HEK293 (cell line): ENCODE results near the gene NTSR1.

Experiments
- CTCF ChIA-PET: fragments of 350-600 bp; formaldehyde crosslinking; extraction: SDS; loops from one replicate; lab custom pipeline; 2021; ENCODE audit warnings: antibody characterized with exemption; lab: Yijun Ruan, JAX
- POLR2A ChIA-PET: fragments of 300-600 bp; formaldehyde crosslinking; extraction: SDS; loops from one replicate; lab custom pipeline; 2020; ENCODE audit warnings: antibody characterized with exemption, inconsistent platforms; lab: Yijun Ruan, JAX
- H3K27ac ChIP-seq: fragments of 200-500 bp; sonication (Bioruptor generic); 2 replicates; pipeline ENCODE4 v1.5.1; 2014; ENCODE audit warnings: low read depth, low read length, control low read depth, inconsistent platforms; ENCODE audit errors: extremely low read depth
- H3K36me3 ChIP-seq, 2 experiments: fragments of 200-500 bp in 1 of 2; sonication (Bioruptor generic) in 1 of 2; 1 replicate in 1 of 2; 2 replicates in 1 of 2; pipeline ENCODE4 v1.5.1; 2014 to 2017; ENCODE audit warnings: inconsistent platforms in 2 of 2, low read length in 2 of 2; ENCODE audit not compliant: control insufficient read depth in 2 of 2, insufficient read depth in 1 of 2
- H3K4me1 ChIP-seq: fragments of 200-500 bp; sonication (Bioruptor generic); 2 replicates; pipeline ENCODE4 v1.5.1; 2014; ENCODE audit warnings: mild to moderate bottlenecking, low read length, inconsistent platforms; ENCODE audit not compliant: control insufficient read depth, insufficient read depth
- H3K4me3 ChIP-seq: 2 replicates; pipeline ENCODE4 v1.5.1; 2011; ENCODE audit warnings: low read depth, mild to moderate bottlenecking, control low read depth, low read length, moderate library complexity
- H3K9me3 ChIP-seq: fragments of 200-500 bp; sonication (Bioruptor generic); 2 replicates; pipeline ENCODE4 v1.5.1; 2014; ENCODE audit warnings: low read depth, low read length, inconsistent platforms; ENCODE audit not compliant: control insufficient read depth, insufficient read depth
- KLF10 ChIP-seq: fragments of 450-650 bp; IDR thresholded peaks from 2 replicates; pipeline ENCODE4 v1.5.1; 2018; ENCODE audit warnings: missing biosample characterization, mild to moderate bottlenecking, missing genetic modification characterization
- MYNN ChIP-seq: fragments of 450-650 bp; formaldehyde crosslinking; IDR thresholded peaks from 2 replicates; pipeline ENCODE4 v1.5.1; 2016; ENCODE audit warnings: missing biosample characterization, missing genetic modification characterization, borderline replicate concordance
- SCRT2 ChIP-seq: fragments of 450-650 bp; formaldehyde crosslinking; IDR thresholded peaks from 2 replicates; pipeline ENCODE4 v1.5.1; 2016; ENCODE audit warnings: missing biosample characterization, missing genetic modification characterization
- ZBTB1 ChIP-seq: fragments of 450-650 bp; formaldehyde crosslinking; IDR thresholded peaks from 2 replicates; pipeline ENCODE4 v1.5.1; 2016; ENCODE audit warnings: missing biosample characterization, missing genetic modification characterization
- ZNF133 ChIP-seq: fragments of 450-650 bp; formaldehyde crosslinking; IDR thresholded peaks from 2 replicates; pipeline ENCODE4 v1.5.1; 2016; ENCODE audit warnings: missing biosample characterization, missing genetic modification characterization
- ZNF138 ChIP-seq: fragments of 450-650 bp; formaldehyde crosslinking; IDR thresholded peaks from 2 replicates; pipeline ENCODE4 v1.5.1; 2016; ENCODE audit warnings: missing biosample characterization, missing genetic modification characterization, borderline replicate concordance
- ZNF169 ChIP-seq: fragments of 450-650 bp; formaldehyde crosslinking; IDR thresholded peaks from 2 replicates; pipeline ENCODE4 v1.5.1; 2016; ENCODE audit warnings: missing biosample characterization, missing genetic modification characterization
- ZNF175 ChIP-seq: fragments of 450-650 bp; formaldehyde crosslinking; IDR thresholded peaks from 2 replicates; pipeline ENCODE4 v1.5.1; 2016; ENCODE audit warnings: missing biosample characterization, missing genetic modification characterization
- ZNF223 ChIP-seq: fragments of 450-650 bp; formaldehyde crosslinking; IDR thresholded peaks from 2 replicates; pipeline ENCODE4 v1.5.1; 2016; ENCODE audit warnings: missing biosample characterization, missing genetic modification characterization
- ZNF239 ChIP-seq: fragments of 450-650 bp; formaldehyde crosslinking; IDR thresholded peaks from 2 replicates; pipeline ENCODE4 v1.5.1; 2016; ENCODE audit warnings: missing biosample characterization, missing genetic modification characterization
- ZNF24 ChIP-seq: fragments of 450-650 bp; formaldehyde crosslinking; IDR thresholded peaks from 2 replicates; pipeline ENCODE4 v1.5.1; 2016; ENCODE audit warnings: missing biosample characterization, missing genetic modification characterization
- ZNF324 ChIP-seq: fragments of 450-650 bp; formaldehyde crosslinking; IDR thresholded peaks from 2 replicates; pipeline ENCODE4 v1.5.1; 2016; ENCODE audit warnings: missing biosample characterization, missing genetic modification characterization
- ZNF48 ChIP-seq: fragments of 450-650 bp; formaldehyde crosslinking; IDR thresholded peaks from 2 replicates; pipeline ENCODE4 v1.5.1; 2016; ENCODE audit warnings: missing biosample characterization, missing genetic modification characterization
- ZNF521 ChIP-seq: fragments of 450-650 bp; formaldehyde crosslinking; IDR thresholded peaks from 2 replicates; pipeline ENCODE4 v1.5.1; 2017; ENCODE audit warnings: missing biosample characterization, mild to moderate bottlenecking, missing genetic modification characterization
- ZNF596 ChIP-seq: fragments of 450-650 bp; IDR thresholded peaks from 2 replicates; pipeline ENCODE4 v1.5.0; 2018; ENCODE audit warnings: missing biosample characterization, mild to moderate bottlenecking, missing genetic modification characterization, moderate library complexity
- ZNF623 ChIP-seq: fragments of 450-650 bp; formaldehyde crosslinking; IDR thresholded peaks from 2 replicates; pipeline ENCODE4 v1.5.1; 2016; ENCODE audit warnings: missing biosample characterization, missing genetic modification characterization
- ZNF707 ChIP-seq: fragments of 450-650 bp; formaldehyde crosslinking; IDR thresholded peaks from 2 replicates; pipeline ENCODE4 v1.5.1; 2016; ENCODE audit warnings: missing biosample characterization, missing genetic modification characterization
- ZXDB ChIP-seq: fragments of 450-650 bp; formaldehyde crosslinking; IDR thresholded peaks from 2 replicates; pipeline ENCODE4 v1.5.1; 2016; ENCODE audit warnings: missing biosample characterization, missing genetic modification characterization
- TF ChIP-seq, protein P1 (sequence below): fragments of 450-650 bp; formaldehyde crosslinking; IDR thresholded peaks from 2 replicates; pipeline ENCODE4 v1.5.1; 2016; ENCODE audit warnings: missing biosample characterization, missing genetic modification characterization
- TF ChIP-seq, protein P2 (sequence below): fragments of 450-650 bp; formaldehyde crosslinking; IDR thresholded peaks from 2 replicates; pipeline ENCODE4 v1.5.1; 2016; ENCODE audit warnings: missing biosample characterization, missing genetic modification characterization
- TF ChIP-seq, protein P3 (sequence below): fragments of 450-650 bp; formaldehyde crosslinking; IDR thresholded peaks from 2 replicates; pipeline ENCODE4 v1.5.1; 2016; ENCODE audit warnings: missing biosample characterization, missing genetic modification characterization, borderline replicate concordance

Gene NTSR1

DNA sequence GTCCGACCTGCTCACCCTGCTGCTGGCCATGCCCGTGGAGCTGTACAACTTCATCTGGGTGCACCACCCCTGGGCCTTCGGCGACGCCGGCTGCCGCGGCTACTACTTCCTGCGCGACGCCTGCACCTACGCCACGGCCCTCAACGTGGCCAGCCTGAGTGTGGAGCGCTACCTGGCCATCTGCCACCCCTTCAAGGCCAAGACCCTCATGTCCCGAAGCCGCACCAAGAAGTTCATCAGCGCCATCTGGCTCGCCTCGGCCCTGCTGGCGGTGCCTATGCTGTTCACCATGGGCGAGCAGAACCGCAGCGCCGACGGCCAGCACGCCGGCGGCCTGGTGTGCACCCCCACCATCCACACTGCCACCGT, 885 bp downstream of the NTSR1 start:
- H3K9me3 ChIP-seq: no peaks in the 10 kb centered on the region
- TF ChIP-seq ZNF138 (tag by site-specific recombination) (no peak), ZNF175 (tag by site-specific recombination) (no peak), ZNF133 (tag by site-specific recombination) (0 out of 2 replicates have a peak, but pooled peaks have one; percentile 6)
- TF ChIP-seq, all 188 proteins: peak for 1
- CTCF ChIA-PET: interaction anchor here (0.5 kb wide), 1 partner anchor 1411 kb away, joined by 4 read pairs; no protein-coding TSS in a partner anchor
- H3K4me1 ChIP-seq: peaks cover 9% of the 10 kb centered on the region
- no peak overlapping the region for H3K4me3 ChIP-seq
- no peak overlapping the region for H3K27ac ChIP-seq
- POLR2A ChIA-PET: no interaction called here
- H3K36me3 ChIP-seq: no peaks in the 10 kb centered on the region

DNA sequence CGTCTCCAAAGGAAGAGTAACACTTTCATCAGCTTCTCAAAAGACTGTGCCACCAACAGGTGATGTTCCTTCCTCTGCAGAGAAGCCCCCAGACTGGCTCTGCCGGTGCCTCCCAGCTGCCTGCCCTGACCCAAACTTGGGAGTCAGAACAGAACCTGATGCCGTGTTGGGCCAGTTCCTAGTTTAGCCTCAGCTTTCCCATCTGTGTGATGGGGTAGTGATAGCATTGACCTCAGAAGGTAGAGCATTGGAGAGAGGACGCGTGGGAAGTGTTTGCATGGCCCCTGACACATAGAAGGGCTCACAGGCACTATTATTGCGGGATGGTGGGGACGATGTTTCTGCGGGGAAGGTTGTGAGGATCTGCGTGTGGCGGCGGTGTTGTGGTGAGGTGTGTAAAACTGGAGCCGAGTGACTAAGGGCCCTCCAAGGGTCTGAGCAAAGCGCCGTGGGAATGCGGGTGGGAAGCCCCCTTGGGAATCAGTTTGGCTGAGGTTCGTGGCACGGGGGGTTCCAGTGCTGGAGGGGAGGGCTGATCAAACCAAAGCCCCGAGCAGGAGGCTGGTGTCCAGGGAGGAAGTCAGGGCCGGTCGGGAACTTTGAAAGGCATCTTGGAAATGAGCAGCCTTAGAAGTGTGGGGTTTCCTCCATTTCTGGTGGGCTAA, 1.7 kb downstream of the NTSR1 start:
- H3K4me3 ChIP-seq: no peak overlapping the region
- 0 out of 2 replicates have a peak, but pooled peaks cover 4% of the 10 kb centered on the region for H3K4me1 ChIP-seq
- no peak overlapping the region for H3K27ac ChIP-seq
- H3K36me3 ChIP-seq: no peaks in the 10 kb centered on the region
- H3K9me3 ChIP-seq: no peaks in the 10 kb centered on the region
- TF ChIP-seq ZNF24 (tag by site-specific recombination) (no peak), SCRT2 (tag by site-specific recombination) (peak; percentile 58)
- ChIA-PET POLR2A (no interaction called here), CTCF (interaction anchor here (0.5 to 1.0 kb wide), 2 partner anchors 61 to 1410 kb away, joined by 3 to 4 read pairs; no protein-coding TSS in a partner anchor)

DNA sequence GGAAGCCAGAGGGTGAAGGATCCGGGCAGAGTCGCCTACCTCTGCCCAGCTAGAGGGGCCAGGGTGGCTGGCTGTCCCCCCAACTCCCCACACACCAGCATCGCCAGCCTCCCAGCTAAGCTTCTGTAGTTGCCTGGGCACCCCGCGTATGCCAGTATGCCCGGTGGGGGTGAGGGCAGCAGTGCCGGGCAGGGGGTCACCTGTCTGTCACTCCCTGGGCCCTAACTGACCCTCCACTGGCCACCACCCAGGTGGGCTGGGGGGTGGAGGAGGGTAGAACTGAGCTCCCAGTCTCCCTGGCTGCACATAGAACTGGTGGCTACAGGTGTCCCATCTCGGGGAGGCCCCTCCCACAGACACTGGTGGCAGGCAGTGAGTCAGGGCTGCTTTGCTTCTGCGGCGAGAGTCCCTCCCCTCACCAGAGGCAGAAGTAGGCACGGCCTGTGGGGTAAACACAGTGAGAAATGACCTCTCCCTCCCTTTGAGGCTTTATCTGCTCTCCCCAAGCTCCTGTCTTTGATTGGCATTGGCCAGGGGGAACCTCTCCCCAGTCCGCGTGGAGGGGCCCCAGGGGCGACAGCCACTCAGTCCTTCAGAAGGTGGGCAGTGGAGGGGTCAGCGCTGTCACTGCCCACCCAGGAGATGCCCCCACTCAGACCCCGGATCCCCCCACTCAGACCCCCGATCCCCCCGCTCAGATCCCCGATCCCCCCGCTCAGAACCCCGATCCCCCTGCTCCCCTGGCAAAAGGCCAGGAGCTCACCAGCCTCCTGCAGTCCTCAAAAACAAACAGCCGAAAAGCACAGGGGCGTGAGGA, 2.5 kb downstream of the NTSR1 start:
- ChIA-PET CTCF (interaction anchor here (1.0 kb wide), 2 partner anchors 57 to 60 kb away, joined by 3 read pairs; no protein-coding TSS in a partner anchor), POLR2A (no interaction called here)
- Histone ChIP-seq H3K9me3 (no peaks in the 10 kb centered on the region), H3K27ac (no peak overlapping the region), H3K4me3 (no peak overlapping the region), H3K4me1 (0 out of 2 replicates have a peak, but pooled peaks cover 4% of the 10 kb centered on the region), H3K36me3 (no peaks in the 10 kb centered on the region)
- TF ChIP-seq MYNN (tag by site-specific recombination) (no peak), SCRT2 (tag by site-specific recombination) (peak; percentile 99), ZNF48 (tag by site-specific recombination) (no peak), ZNF169 (tag by site-specific recombination) (no peak), ZNF239 (tag by site-specific recombination) (no peak), ZNF596 (tag by site-specific recombination) (no peak), ZNF707 (tag by site-specific recombination) (no peak), ZNF521 (tag by site-specific recombination) (no peak), ZNF223 (tag by site-specific recombination) (no peak), ZXDB (tag by site-specific recombination) (no peak), KLF10 (tag by site-specific recombination) (no peak), ZBTB1 (tag by site-specific recombination) (no peak), ZNF324 (no peak), ZNF623 (no peak)
- TF ChIP-seq, protein P1, sequence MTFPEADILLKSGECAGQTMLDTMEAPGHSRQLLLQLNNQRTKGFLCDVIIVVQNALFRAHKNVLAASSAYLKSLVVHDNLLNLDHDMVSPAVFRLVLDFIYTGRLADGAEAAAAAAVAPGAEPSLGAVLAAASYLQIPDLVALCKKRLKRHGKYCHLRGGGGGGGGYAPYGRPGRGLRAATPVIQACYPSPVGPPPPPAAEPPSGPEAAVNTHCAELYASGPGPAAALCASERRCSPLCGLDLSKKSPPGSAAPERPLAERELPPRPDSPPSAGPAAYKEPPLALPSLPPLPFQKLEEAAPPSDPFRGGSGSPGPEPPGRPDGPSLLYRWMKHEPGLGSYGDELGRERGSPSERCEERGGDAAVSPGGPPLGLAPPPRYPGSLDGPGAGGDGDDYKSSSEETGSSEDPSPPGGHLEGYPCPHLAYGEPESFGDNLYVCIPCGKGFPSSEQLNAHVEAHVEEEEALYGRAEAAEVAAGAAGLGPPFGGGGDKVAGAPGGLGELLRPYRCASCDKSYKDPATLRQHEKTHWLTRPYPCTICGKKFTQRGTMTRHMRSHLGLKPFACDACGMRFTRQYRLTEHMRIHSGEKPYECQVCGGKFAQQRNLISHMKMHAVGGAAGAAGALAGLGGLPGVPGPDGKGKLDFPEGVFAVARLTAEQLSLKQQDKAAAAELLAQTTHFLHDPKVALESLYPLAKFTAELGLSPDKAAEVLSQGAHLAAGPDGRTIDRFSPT (tag by site-specific recombination): 0 out of 2 replicates have a peak, but pooled peaks have one; percentile 35
- TF ChIP-seq, protein P2, sequence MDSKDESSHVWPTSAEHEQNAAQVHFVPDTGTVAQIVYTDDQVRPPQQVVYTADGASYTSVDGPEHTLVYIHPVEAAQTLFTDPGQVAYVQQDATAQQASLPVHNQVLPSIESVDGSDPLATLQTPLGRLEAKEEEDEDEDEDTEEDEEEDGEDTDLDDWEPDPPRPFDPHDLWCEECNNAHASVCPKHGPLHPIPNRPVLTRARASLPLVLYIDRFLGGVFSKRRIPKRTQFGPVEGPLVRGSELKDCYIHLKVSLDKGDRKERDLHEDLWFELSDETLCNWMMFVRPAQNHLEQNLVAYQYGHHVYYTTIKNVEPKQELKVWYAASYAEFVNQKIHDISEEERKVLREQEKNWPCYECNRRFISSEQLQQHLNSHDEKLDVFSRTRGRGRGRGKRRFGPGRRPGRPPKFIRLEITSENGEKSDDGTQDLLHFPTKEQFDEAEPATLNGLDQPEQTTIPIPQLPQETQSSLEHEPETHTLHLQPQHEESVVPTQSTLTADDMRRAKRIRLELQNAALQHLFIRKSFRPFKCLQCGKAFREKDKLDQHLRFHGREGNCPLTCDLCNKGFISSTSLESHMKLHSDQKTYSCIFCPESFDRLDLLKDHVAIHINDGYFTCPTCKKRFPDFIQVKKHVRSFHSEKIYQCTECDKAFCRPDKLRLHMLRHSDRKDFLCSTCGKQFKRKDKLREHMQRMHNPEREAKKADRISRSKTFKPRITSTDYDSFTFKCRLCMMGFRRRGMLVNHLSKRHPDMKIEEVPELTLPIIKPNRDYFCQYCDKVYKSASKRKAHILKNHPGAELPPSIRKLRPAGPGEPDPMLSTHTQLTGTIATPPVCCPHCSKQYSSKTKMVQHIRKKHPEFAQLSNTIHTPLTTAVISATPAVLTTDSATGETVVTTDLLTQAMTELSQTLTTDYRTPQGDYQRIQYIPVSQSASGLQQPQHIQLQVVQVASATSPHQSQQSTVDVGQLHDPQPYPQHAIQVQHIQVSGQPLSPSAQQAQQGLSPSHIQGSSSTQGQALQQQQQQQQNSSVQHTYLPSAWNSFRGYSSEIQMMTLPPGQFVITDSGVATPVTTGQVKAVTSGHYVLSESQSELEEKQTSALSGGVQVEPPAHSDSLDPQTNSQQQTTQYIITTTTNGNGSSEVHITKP: peak; percentile 30; the same call in 1 of the 2 replicates
- TF ChIP-seq, protein P3, sequence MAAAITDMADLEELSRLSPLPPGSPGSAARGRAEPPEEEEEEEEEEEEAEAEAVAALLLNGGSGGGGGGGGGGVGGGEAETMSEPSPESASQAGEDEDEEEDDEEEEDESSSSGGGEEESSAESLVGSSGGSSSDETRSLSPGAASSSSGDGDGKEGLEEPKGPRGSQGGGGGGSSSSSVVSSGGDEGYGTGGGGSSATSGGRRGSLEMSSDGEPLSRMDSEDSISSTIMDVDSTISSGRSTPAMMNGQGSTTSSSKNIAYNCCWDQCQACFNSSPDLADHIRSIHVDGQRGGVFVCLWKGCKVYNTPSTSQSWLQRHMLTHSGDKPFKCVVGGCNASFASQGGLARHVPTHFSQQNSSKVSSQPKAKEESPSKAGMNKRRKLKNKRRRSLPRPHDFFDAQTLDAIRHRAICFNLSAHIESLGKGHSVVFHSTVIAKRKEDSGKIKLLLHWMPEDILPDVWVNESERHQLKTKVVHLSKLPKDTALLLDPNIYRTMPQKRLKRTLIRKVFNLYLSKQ (tag by site-specific recombination): no peak
